Keratinocyte (primary cell): ENCODE results near the gene KARS1.

Experiments used
- EZH2 ChIP-seq: IDR thresholded peaks from one replicate; pipeline ENCODE4 v1.6.1; 2012; ENCODE audit warnings: inconsistent platforms, mild to moderate bottlenecking, low read length, moderate library complexity
- TF ChIP-seq, protein P1 (sequence below), 3 experiments: IDR thresholded peaks in 1 of 3; conservative IDR thresholded peaks in 1 of 3; optimal IDR thresholded peaks in 1 of 3; 2 replicates in 2 of 3; 3 replicates in 1 of 3; pipeline versions ENCODE3 to v1.5.1; 2011; ENCODE audit warnings: low read length in 3 of 3, mild to moderate bottlenecking in 3 of 3, moderate library complexity in 2 of 3, control low read depth in 1 of 3, inconsistent platforms in 1 of 3; ENCODE audit not compliant: insufficient read depth in 2 of 3; ENCODE audit errors: extremely low read depth in 1 of 3

DNA sequence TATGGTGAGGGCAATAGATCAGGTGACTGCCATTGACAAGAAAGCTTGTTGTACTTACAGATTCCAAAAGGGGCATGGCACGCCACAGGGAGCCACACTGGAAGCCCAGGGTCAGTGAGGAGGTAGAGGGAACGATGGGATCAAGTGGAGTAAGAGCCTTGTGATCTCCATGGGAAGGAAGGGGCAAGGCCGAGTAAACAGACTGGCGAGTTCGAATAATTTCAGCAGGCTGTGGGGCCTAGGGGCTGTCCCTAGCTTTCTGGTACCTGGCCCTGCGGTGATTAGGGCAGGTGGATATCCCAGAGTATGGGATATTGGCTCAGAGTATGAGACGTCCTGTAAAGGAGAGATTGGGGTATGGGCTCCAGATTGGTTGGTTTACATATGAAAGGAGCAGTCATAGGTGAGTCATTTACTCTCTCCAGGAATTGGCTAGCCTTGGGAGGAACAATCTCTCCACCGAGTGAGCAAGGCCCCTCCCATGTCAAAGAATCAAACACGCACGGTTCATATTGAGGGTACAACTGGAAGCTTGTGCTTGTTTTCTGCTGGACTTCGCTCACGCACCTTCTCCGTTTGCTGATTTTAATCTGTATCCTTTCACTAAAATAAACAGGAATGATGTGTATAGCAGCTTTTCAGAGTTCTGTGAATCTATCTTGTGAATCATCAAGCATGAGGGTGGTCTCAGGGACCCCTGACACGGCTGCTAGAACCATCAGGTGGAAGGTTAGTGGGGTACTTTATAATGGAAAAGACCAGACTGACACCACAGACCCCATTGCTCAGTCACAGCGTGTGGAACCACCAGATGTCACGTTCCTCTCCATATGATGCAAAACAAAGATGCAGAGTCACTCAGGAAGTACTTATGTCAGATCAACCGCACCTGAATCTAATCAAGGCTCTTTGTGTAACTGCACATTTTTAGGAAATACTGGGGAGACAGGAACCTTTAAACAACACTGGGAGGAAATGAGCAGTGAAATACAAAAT is 53.3 kb downstream of the KARS1 start:
- TF ChIP-seq, protein P1, sequence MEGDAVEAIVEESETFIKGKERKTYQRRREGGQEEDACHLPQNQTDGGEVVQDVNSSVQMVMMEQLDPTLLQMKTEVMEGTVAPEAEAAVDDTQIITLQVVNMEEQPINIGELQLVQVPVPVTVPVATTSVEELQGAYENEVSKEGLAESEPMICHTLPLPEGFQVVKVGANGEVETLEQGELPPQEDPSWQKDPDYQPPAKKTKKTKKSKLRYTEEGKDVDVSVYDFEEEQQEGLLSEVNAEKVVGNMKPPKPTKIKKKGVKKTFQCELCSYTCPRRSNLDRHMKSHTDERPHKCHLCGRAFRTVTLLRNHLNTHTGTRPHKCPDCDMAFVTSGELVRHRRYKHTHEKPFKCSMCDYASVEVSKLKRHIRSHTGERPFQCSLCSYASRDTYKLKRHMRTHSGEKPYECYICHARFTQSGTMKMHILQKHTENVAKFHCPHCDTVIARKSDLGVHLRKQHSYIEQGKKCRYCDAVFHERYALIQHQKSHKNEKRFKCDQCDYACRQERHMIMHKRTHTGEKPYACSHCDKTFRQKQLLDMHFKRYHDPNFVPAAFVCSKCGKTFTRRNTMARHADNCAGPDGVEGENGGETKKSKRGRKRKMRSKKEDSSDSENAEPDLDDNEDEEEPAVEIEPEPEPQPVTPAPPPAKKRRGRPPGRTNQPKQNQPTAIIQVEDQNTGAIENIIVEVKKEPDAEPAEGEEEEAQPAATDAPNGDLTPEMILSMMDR (optimal IDR thresholded peaks at IDR 0.05 in 1 of 3, IDR thresholded peaks at IDR 0.05 in 1 of 3, conservative IDR thresholded peaks at IDR 0.05 in 1 of 3; ENCODE audit: extremely low read depth in 1 of 3, insufficient read depth in 2 of 3, low read length in 3 of 3): no peak
- no peak for TF ChIP-seq EZH2
